Measurements from ENCODE around the gene LBH. TPM values are rescaled to one million over a fixed set of nuclear protein-coding genes. Genes with fewer than 3 reads are reported as not detected.

LBH gene
- total RNA-seq, 6 experiments from 2014 or later = 24.4 to 99.2 (median 92.8) TPM

DNA sequence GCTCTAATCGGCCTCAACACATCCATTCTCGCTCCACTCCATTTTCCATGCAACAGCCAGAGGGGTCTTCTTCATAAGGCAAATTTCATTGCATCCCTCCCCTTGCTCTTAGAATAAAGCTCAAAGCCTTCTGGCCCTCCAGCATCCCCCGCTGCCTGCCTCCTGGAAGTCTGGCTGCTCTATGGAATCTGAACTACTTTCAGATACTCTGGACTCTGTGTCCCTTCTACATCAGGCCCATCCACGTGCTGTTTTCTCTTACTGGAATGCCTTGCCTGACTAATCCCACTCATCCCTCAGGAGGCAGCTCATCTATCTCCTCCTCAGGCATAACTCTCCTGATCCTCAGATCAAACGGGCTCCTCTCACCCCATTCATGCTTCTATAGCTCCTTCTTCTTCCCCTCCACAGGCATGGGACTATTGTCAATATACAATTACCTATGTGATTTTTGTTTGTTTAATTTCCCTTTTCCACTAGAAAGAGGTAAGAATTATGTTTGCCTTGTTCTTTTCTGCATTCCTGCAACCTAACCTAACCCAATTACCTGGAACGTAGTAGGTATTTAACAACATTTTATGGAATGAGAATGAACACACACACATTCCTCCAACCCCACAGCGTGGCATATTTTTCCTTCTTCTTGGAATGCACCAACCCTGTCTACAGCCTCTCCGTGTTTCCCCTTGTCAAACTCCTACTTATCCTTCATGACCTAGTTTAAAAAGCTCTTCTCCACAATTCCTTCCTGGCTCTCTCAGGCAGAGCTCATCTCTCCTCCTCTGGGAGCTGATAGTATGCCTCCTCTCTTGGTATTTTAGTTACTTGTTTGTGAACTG lies 49.5 kb downstream of the LBH start:
- Mint-ChIP-seq H3K27me3 (ENCODE audit: insufficient read depth) (peaks cover 4% of the 10 kb centered on the region), H3K4me3 (no peak overlapping the region), H3K27ac (no peak overlapping the region), H3K9me3 (no peaks in the 10 kb centered on the region; the same call in 1 of the 2 replicates), H3K36me3 (ENCODE audit: low read depth) (no peaks in the 10 kb centered on the region), H3K4me1 (ENCODE audit: low read depth) (peaks cover 38% of the 10 kb centered on the region)
- no peak for DNase-seq
- TF ChIP-seq CTCF (IDR thresholded peaks at IDR 0.05) = no peak

DNA sequence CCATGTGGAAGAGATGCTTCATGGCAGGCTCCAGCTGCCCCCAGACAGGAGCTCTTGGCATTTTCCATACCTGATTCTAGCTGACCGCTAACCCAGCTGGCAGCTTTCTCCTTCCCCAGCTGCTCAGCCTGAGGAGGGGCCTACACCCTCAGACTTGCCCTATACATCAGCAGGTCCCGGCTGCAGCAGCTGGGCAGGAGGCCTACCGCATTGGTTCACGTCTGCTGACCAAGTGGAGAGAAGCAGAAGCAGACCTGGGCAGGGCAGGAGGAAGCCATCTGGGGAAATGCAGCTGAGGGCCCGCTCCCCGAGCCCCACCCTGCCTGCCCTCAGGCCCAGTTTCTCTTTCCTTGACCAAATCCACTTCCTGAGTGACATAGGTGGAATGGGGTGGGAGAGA lies 50.7 kb downstream of the LBH start:
- H3K4me1 Mint-ChIP-seq (ENCODE audit: low read depth) = peaks cover 30% of the 10 kb centered on the region
- no peaks in the 10 kb centered on the region; the same call in 1 of the 2 replicates for H3K9me3 Mint-ChIP-seq
- peaks cover 4% of the 10 kb centered on the region for H3K27me3 Mint-ChIP-seq (ENCODE audit: insufficient read depth)
- no peak overlapping the region for H3K27ac Mint-ChIP-seq
- no peaks in the 10 kb centered on the region for H3K36me3 Mint-ChIP-seq (ENCODE audit: low read depth)
- H3K4me3 Mint-ChIP-seq = no peak overlapping the region
- DNase-seq = no peak
- TF ChIP-seq CTCF (IDR thresholded peaks at IDR 0.05) = no peak

DNA sequence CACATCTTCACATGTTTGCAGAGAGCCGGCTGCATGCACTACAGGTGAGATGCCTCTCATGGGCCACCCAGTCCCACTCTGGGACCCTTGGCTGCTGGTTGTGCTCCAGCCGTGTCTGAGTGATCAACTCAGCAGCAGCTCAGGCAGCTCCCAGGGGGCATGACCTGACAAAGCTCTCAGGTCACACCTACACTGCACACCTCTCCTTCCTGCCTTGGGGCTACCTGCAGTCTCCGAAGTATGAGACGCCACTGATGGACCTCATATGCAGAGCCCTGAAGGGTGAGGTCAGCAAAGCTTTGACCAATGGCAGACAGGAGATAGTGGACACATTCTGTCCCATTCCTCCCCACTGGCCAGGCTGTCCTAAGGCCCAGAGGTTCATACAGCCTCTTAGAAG lies 51.4 kb downstream of the LBH start:
- H3K36me3 Mint-ChIP-seq (ENCODE audit: low read depth) = no peaks in the 10 kb centered on the region
- peaks cover 29% of the 10 kb centered on the region for H3K4me1 Mint-ChIP-seq (ENCODE audit: low read depth)
- no peak for DNase-seq
- no peak overlapping the region for H3K27ac Mint-ChIP-seq
- peaks cover 4% of the 10 kb centered on the region for H3K27me3 Mint-ChIP-seq (ENCODE audit: insufficient read depth)
- TF ChIP-seq CTCF (IDR thresholded peaks at IDR 0.05) = no peak
- no peaks in the 10 kb centered on the region; the same call in 1 of the 2 replicates for H3K9me3 Mint-ChIP-seq
- no peak overlapping the region for H3K4me3 Mint-ChIP-seq

GRCh38 chr2:30283931-30284565 lies 52.7 kb downstream of the LBH start:
- peaks cover 31% of the 10 kb centered on the region for H3K4me1 Mint-ChIP-seq (ENCODE audit: low read depth)
- no peak overlapping the region for H3K4me3 Mint-ChIP-seq
- TF ChIP-seq CTCF (IDR thresholded peaks at IDR 0.05) = no peak
- no peaks in the 10 kb centered on the region; the same call in 1 of the 2 replicates for H3K9me3 Mint-ChIP-seq
- DNase-seq = no peak
- H3K36me3 Mint-ChIP-seq (ENCODE audit: low read depth) = no peaks in the 10 kb centered on the region
- no peak overlapping the region for H3K27ac Mint-ChIP-seq
- H3K27me3 Mint-ChIP-seq (ENCODE audit: insufficient read depth) = peaks cover 5% of the 10 kb centered on the region

DNA sequence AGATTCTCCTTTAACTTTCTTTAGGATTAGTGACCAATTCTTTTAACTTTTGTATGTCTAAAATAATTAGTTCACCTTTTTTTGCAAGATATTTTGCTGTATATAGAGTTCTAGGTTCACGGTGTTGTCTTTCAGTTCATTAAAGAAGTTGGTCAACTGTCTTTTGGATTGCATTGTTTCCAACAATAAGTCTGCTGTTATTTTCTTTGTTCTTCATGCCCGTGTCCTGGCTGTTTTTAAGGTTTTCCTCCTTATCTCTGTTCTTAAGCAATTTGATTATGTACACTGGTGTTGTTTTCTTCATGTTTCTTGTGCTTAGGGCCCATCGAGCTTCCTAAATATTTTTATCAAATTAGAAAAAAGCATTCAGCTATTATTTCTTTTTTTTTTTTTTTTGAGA lies 54.4 kb downstream of the LBH start:
- no peak for TF ChIP-seq CTCF (IDR thresholded peaks at IDR 0.05)
- H3K27ac Mint-ChIP-seq = no peak overlapping the region
- H3K9me3 Mint-ChIP-seq = no peaks in the 10 kb centered on the region; the same call in 1 of the 2 replicates
- peaks cover 27% of the 10 kb centered on the region for H3K4me1 Mint-ChIP-seq (ENCODE audit: low read depth)
- peaks cover 2% of the 10 kb centered on the region; the same call in 1 of the 2 replicates for H3K27me3 Mint-ChIP-seq (ENCODE audit: insufficient read depth)
- no peaks in the 10 kb centered on the region for H3K36me3 Mint-ChIP-seq (ENCODE audit: low read depth)
- DNase-seq = no peak
- H3K4me3 Mint-ChIP-seq = no peak overlapping the region
